ENCODE data around the gene CAMTA1. TPM values are rescaled to one million over a fixed set of nuclear protein-coding genes. Genes with fewer than 3 reads are reported as not detected.

CAMTA1 gene
- total RNA-seq, 1 experiment from 2014 or later: 50.3 TPM

- Mint-ChIP-seq H3K4me3 (ENCODE audit: low read depth, unreplicated experiment) (no peak overlapping the region), H3K27me3 (ENCODE audit: unreplicated experiment) (no peaks in the 10 kb centered on the region), H3K9me3 (ENCODE audit: low read depth, unreplicated experiment) (no peaks in the 10 kb centered on the region), H3K36me3 (ENCODE audit: insufficient read depth, unreplicated experiment) (no peaks in the 10 kb centered on the region), H3K4me1 (ENCODE audit: low read depth, unreplicated experiment) (no peaks in the 10 kb centered on the region), H3K27ac (ENCODE audit: unreplicated experiment) (no peak overlapping the region)
- TF ChIP-seq CTCF (IDR thresholded peaks at IDR 0.05; ENCODE audit: unreplicated experiment): no peak
- intact Hi-C loops (cut with micrococcal nuclease; ENCODE audit: unreplicated experiment): no loop called here
- CTCF ChIA-PET: interaction anchor here (1.0 kb wide), 1 partner anchor 70 kb away, joined by 3 read pairs; no protein-coding TSS in a partner anchor
- no TSS peak for BruUV-seq (replicated peaks)
- DNase-seq: no peak
These were observed 952.8 kb downstream of the CAMTA1 start for GRCh38 chr1:7738044-7738443.

- intact Hi-C loops (cut with micrococcal nuclease; ENCODE audit: unreplicated experiment): no loop called here
- Mint-ChIP-seq H3K4me1 (ENCODE audit: low read depth, unreplicated experiment) (no peaks in the 10 kb centered on the region), H3K27me3 (ENCODE audit: unreplicated experiment) (no peaks in the 10 kb centered on the region), H3K36me3 (ENCODE audit: insufficient read depth, unreplicated experiment) (no peaks in the 10 kb centered on the region), H3K9me3 (ENCODE audit: low read depth, unreplicated experiment) (no peaks in the 10 kb centered on the region), H3K27ac (ENCODE audit: unreplicated experiment) (no peak overlapping the region), H3K4me3 (ENCODE audit: low read depth, unreplicated experiment) (no peak overlapping the region)
- DNase-seq: no peak
- CTCF ChIA-PET: interaction anchor here (0.7 kb wide), 1 partner anchor 65 kb away, joined by 4 read pairs; no protein-coding TSS in a partner anchor
- TF ChIP-seq CTCF (IDR thresholded peaks at IDR 0.05; ENCODE audit: unreplicated experiment): no peak
- BruUV-seq (replicated peaks): no TSS peak
These were observed 958.1 kb downstream of the CAMTA1 start for GRCh38 chr1:7743346-7743745.

GRCh38 chr1:7744882-7745281 is 959.6 kb downstream of the CAMTA1 start:
- Mint-ChIP-seq H3K36me3 (ENCODE audit: insufficient read depth, unreplicated experiment) (no peaks in the 10 kb centered on the region), H3K4me3 (ENCODE audit: low read depth, unreplicated experiment) (no peak overlapping the region), H3K9me3 (ENCODE audit: low read depth, unreplicated experiment) (no peaks in the 10 kb centered on the region), H3K27ac (ENCODE audit: unreplicated experiment) (no peak overlapping the region), H3K4me1 (ENCODE audit: low read depth, unreplicated experiment) (no peaks in the 10 kb centered on the region), H3K27me3 (ENCODE audit: unreplicated experiment) (no peaks in the 10 kb centered on the region)
- intact Hi-C loops (cut with micrococcal nuclease; ENCODE audit: unreplicated experiment): no loop called here
- no peak for TF ChIP-seq CTCF (IDR thresholded peaks at IDR 0.05; ENCODE audit: unreplicated experiment)
- no TSS peak for BruUV-seq (replicated peaks)
- no peak for DNase-seq
- CTCF ChIA-PET: no interaction called here

- intact Hi-C loops (cut with micrococcal nuclease; ENCODE audit: unreplicated experiment): no loop called here
- CTCF ChIA-PET: no interaction called here
- Mint-ChIP-seq H3K36me3 (ENCODE audit: insufficient read depth, unreplicated experiment) (no peaks in the 10 kb centered on the region), H3K4me1 (ENCODE audit: low read depth, unreplicated experiment) (no peaks in the 10 kb centered on the region), H3K4me3 (ENCODE audit: low read depth, unreplicated experiment) (no peak overlapping the region), H3K9me3 (ENCODE audit: low read depth, unreplicated experiment) (no peaks in the 10 kb centered on the region), H3K27me3 (ENCODE audit: unreplicated experiment) (no peaks in the 10 kb centered on the region), H3K27ac (ENCODE audit: unreplicated experiment) (no peak overlapping the region)
- TF ChIP-seq CTCF (IDR thresholded peaks at IDR 0.05; ENCODE audit: unreplicated experiment): no peak
- no TSS peak for BruUV-seq (replicated peaks)
- no peak for DNase-seq
These were observed 960.5 kb downstream of the CAMTA1 start for GRCh38 chr1:7745783-7746182.
